Measurements from ENCODE around the gene TIMP2.

DNA sequence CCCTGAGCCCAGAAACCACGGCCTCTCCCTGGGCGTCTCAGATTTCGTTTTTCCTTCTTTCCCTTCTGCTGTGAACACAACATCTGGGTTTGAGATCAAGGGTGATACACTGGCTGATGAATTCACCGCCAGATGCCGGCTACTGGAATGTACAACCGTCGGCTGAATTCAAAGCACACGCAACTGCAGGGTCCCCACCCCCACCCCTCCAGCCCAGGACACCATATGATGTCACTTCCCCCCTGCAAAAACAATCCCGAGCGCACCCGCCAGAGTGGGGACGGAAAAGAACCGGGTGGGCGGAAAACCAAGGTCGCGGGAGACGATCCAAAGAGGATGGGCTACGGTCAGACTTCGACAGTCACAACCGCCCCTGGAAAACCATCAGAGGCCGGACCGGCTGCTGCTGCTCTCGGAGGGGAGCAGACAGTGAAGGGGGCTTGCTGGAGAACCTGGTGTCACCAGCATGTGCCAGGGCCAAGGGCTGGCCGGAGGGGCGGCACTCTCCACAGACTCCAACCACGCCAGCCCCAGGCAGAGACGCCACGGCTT lies 45.5 kb downstream of the TIMP2 start:
- TF ChIP-seq CTCF (IDR thresholded peaks at IDR 0.05; ENCODE audit: extremely low read depth in 1 of 2, insufficient read depth in 1 of 2, low read depth in 1 of 2, low read length in 2 of 2) (no peak), EZH2 (IDR thresholded peaks at IDR 0.05; ENCODE audit: borderline replicate concordance, low read depth, low read length, severe bottlenecking) (no peak), POLR2A (IDR thresholded peaks at IDR 0.05; ENCODE audit: low read depth, low read length) (no peak), FOS (IDR thresholded peaks at IDR 0.05; ENCODE audit: borderline replicate concordance, insufficient read depth, low read length) (no peak), POLR2AphosphoS5 (IDR thresholded peaks at IDR 0.05; ENCODE audit: insufficient read depth, low read depth, low read length) (no peak), MYC (IDR thresholded peaks at IDR 0.05; ENCODE audit: low read depth, low read length) (peak; percentile 30), JUN (IDR thresholded peaks at IDR 0.05; ENCODE audit: borderline replicate concordance, insufficient read depth, insufficient read length, low read depth) (no peak), GATA2 (IDR thresholded peaks at IDR 0.05; ENCODE audit: insufficient read depth, insufficient read length, low read depth, low read length) (no peak)
- TF ChIP-seq, protein P1, sequence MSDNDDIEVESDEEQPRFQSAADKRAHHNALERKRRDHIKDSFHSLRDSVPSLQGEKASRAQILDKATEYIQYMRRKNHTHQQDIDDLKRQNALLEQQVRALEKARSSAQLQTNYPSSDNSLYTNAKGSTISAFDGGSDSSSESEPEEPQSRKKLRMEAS (IDR thresholded peaks at IDR 0.05; ENCODE audit: insufficient read depth, insufficient read length): no peak
